ENCODE measurements around the gene TTC19. TPM values are rescaled to one million over a fixed set of nuclear protein-coding genes. Genes with fewer than 3 reads are reported as not detected.

Gene TTC19
- total and polyA plus RNA-seq, 2 donors (not counting 3 experiments of a cell fraction or from before 2014, with no cell fraction given) = 7.8 to 32.8 TPM

DNA sequence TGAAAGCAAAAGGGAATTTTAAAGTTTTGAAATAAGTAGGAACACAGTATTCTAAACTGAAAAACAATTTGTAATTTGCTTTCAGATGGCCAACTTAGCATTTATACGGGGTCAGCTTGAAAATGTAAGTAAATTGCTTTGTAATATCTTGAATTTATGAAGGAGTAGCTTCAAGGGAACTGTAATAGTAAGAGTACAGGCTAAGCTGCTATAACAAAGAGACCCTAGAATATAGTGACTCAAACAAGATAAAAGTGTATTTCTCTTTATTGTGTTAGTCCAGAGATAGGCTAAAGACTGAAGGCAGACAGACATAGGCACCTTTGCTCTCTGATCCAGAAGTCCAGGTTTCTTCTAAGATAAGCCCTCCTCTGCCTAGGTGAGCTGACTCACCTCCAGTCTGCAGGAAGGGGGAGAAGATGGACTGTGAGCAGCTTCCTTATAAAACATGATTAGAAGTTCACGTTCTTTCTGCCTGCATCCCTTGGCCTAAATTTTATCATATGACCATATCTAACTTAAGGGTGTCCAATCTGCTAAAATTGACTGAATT lies 3.2 kb downstream of the TTC19 start:
- Histone ChIP-seq H3K4me3 (replicated peaks in 1 of 3; ENCODE audit: insufficient read depth in 1 of 3, low read depth in 1 of 3, low read length in 3 of 3) (no peak overlapping the region), H4K20me1 (replicated peaks; ENCODE audit: control insufficient read depth, extremely low read depth, insufficient read depth, low read length) (no peaks in the 10 kb centered on the region), H3K9ac (replicated peaks; ENCODE audit: extremely low read depth, insufficient read depth, low read length) (no peak overlapping the region), H3K27ac (ENCODE audit: insufficient read depth, low read depth, low read length) (no peak overlapping the region), H2AFZ (ENCODE audit: low read depth, low read length) (no peak overlapping the region), H3K27me3 (ENCODE audit: control insufficient read depth in 2 of 2, insufficient read depth in 2 of 2, low read length in 2 of 2) (no peaks in the 10 kb centered on the region), H3K36me3 (ENCODE audit: control insufficient read depth in 2 of 2, extremely low read depth in 1 of 2, insufficient read depth in 2 of 2, low read length in 2 of 2) (peaks cover 16 to 28% of the 10 kb centered on the region in 2 experiments), H3K9me3 (replicated peaks; ENCODE audit: control insufficient read depth, insufficient read depth, low read length) (no peaks in the 10 kb centered on the region), H3K4me1 (ENCODE audit: control insufficient read depth, extremely low read depth, insufficient read depth, low read length) (peaks cover 23% of the 10 kb centered on the region), H3K9me1 (replicated peaks; ENCODE audit: control insufficient read depth, extremely low read depth, insufficient read depth, low read length) (no peaks in the 10 kb centered on the region), H3K4me2 (ENCODE audit: insufficient read depth, low read length) (no peak overlapping the region), H3K79me2 (ENCODE audit: control insufficient read depth, insufficient read depth, low read length) (peaks cover 41% of the 10 kb centered on the region)
- ChIA-PET CTCF (no interaction called here), POLR2A (interaction anchor here (1.8 kb wide), 1 partner anchor 11 kb away, joined by 5 read pairs; no protein-coding TSS in a partner anchor)
- intact Hi-C loops (cut with micrococcal nuclease) = no loop called here
- BruUV-seq (replicated peaks) = no TSS peak
- dilution Hi-C loops (cut with MboI; ENCODE audit: extremely low pct_ligation_motif_present, low sequenced_read_pairs) = no loop called here
- TF ChIP-seq EZH2 (IDR thresholded peaks at IDR 0.05; ENCODE audit: borderline replicate concordance, low read depth, low read length, severe bottlenecking) (no peak), JUN (IDR thresholded peaks at IDR 0.05; ENCODE audit: borderline replicate concordance, insufficient read depth, insufficient read length, low read depth) (no peak), MYC (IDR thresholded peaks at IDR 0.05; ENCODE audit: low read depth, low read length) (no peak), POLR2A (IDR thresholded peaks at IDR 0.05; ENCODE audit: low read depth, low read length) (no peak), GATA2 (IDR thresholded peaks at IDR 0.05; ENCODE audit: insufficient read depth, insufficient read length, low read depth, low read length) (no peak), POLR2AphosphoS5 (IDR thresholded peaks at IDR 0.05; ENCODE audit: insufficient read depth, low read depth, low read length) (no peak), FOS (IDR thresholded peaks at IDR 0.05; ENCODE audit: borderline replicate concordance, insufficient read depth, low read length) (no peak)
- TF ChIP-seq, protein P1, sequence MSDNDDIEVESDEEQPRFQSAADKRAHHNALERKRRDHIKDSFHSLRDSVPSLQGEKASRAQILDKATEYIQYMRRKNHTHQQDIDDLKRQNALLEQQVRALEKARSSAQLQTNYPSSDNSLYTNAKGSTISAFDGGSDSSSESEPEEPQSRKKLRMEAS (IDR thresholded peaks at IDR 0.05; ENCODE audit: insufficient read depth, insufficient read length) = no peak
- TF ChIP-seq, protein P2, sequence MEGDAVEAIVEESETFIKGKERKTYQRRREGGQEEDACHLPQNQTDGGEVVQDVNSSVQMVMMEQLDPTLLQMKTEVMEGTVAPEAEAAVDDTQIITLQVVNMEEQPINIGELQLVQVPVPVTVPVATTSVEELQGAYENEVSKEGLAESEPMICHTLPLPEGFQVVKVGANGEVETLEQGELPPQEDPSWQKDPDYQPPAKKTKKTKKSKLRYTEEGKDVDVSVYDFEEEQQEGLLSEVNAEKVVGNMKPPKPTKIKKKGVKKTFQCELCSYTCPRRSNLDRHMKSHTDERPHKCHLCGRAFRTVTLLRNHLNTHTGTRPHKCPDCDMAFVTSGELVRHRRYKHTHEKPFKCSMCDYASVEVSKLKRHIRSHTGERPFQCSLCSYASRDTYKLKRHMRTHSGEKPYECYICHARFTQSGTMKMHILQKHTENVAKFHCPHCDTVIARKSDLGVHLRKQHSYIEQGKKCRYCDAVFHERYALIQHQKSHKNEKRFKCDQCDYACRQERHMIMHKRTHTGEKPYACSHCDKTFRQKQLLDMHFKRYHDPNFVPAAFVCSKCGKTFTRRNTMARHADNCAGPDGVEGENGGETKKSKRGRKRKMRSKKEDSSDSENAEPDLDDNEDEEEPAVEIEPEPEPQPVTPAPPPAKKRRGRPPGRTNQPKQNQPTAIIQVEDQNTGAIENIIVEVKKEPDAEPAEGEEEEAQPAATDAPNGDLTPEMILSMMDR (IDR thresholded peaks at IDR 0.05; ENCODE audit: extremely low read depth in 1 of 2, insufficient read depth in 1 of 2, low read depth in 1 of 2, low read length in 2 of 2) = no peak
- FAIRE-seq (no peak), DNase-seq (ENCODE audit: low read depth, low spot score) (no peak)

Measured in endothelial cell of umbilical vein (primary cell).